GM19397 (cell line): ENCODE measurements around the gene POTEM.
"Not testable (repeated sequence)": the region's sequence is repeated elsewhere in the genome, so short reads cannot be mapped to it uniquely, and the experiment has no call there.

Source experiments
- ATAC-seq: cut with Tn5 transposase; IDR thresholded peaks from one replicate; pipeline ENCODE4 v1.9.1; 2021; ENCODE audit warnings: mild to moderate bottlenecking, moderate library complexity; ENCODE audit not compliant: unreplicated experiment

Gene POTEM

DNA sequence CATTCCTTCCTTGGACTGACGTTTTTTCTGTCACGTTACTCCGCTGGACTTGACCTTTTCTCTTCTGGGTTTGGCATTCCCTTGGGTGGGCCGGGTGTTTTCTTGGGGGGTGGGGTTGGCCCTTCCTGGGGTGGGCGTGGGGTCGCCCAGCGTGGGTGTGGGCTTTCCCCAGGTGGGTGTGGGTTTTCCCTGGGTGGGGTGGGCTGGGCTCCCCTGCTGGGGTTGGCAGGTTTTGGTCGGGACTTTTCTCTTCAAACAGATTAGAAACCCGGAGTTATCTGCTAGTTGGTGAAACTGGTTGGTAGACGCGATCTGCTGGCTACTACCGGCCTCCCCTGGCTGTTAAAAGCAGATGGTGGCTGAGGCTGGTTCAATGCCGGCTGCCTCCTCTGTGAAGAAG, at the start of gene POTEM:
POTEM (plus strand) TSS at position 301 of the 400 bp plus-strand sequence; CDS start at position 353, 52 bp downstream.
- not testable (repeated sequence) for ATAC-seq

DNA sequence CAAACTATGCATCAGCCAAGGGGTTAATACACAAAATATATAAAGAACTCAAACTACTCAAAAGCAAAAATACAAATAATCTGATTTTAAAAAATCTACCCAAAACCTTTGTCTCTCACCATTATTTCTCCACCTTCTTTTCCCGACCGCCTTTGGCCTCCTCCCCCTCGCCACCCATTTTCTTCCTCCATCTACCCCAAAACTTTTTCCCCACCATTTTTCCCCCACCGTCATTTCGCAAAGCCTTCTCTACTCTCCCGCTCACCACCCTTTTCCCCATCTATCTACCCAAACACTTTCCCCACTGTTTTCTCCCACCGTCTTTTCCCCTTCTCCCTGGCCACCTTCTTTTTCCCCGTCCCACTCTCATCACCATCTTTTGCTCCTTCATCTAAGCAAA, 48.9 kb upstream of the POTEM start:
- not testable (repeated sequence) for ATAC-seq

DNA sequence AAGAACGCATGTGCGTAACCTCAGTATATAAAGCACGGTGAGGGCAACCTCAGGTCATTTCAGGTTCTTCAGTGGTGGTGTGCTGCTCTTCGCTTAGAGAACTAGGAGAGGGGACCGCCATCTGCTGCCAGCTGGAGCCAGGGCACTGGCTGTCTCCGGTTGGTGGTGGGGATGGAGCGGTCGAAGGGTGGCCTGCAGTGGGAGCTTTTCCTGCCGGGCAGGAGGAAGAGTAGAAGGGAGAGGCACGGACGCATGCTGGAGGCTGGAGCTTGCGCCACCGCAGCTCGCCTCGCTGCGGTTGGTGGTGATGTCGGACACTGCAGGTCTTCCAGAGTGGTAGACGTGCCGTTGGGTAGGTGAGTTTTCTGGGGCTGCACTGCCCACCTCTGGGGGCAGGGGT, 47.2 kb upstream of the POTEM start:
- ATAC-seq = not testable (repeated sequence)

DNA sequence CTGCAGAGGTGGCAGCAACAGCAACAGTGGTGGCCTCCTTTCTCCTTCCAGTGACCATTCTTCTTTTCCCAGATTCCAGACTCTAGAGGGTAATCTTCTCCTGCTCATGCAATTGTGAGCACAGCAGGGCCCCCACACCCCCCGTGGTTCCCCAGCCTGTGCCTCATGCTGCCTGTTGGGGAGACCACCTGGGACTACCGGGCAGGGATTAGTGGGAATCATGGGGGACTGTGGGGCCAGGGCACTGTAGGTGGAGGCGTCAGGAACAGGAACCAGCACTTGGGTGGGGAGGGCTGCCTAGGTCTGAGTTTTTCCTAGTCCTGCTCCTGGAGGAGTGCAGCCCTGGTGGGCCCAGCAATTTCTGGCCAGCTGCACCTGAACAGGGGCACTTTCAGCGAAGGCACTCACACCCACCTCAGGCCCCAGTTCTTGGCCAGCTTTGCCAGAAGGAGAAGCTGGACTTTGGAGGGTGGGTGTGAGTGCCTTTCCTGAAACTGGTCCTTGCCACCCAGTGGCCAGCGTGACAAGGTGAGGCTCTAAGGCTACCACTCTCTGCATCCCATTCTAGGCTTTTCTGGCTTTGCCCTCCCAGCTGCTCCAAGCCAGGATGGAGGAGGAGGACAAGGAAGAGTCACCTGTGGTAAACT, 46.1 kb upstream of the POTEM start:
- not testable (repeated sequence) for ATAC-seq

DNA sequence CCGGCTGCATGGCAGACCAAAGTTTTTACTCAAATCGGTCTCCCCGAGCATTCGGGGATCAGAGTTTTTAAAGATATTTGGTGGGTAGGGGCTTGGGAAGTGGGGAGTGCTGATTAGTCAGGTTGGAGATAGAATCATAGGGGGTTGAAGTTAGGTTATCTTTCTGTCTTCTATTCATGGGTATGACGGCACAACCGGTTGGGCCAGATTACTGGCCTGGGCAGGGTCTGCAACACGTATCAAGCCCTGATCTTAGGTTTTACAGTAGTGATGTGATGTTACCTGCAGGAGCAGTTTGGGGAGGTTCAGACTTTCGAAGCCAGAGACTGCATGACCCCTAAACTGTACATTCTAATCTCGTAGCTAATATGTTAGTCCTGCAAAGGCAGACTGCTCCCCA, 30.4 kb upstream of the POTEM start:
- not testable (repeated sequence) for ATAC-seq

DNA sequence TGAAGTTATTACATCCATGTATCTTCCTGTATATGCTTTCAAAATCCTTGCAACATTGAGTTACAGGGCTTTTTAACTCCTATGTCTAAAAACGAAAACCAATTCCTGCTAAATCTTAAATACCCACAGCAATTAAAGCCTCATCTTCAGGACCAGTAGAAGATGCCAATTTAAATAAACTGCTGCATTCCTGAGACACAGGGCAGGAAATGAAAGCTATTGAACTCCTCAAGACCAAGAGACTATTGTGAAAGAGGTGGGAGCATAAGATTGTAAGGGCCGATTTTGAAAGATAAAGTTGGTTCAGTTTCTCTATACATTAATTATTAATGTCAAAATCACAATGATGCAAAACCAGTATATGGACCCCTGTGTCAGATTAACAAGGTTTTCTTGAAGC, 28.5 kb upstream of the POTEM start:
- ATAC-seq = not testable (repeated sequence)

DNA sequence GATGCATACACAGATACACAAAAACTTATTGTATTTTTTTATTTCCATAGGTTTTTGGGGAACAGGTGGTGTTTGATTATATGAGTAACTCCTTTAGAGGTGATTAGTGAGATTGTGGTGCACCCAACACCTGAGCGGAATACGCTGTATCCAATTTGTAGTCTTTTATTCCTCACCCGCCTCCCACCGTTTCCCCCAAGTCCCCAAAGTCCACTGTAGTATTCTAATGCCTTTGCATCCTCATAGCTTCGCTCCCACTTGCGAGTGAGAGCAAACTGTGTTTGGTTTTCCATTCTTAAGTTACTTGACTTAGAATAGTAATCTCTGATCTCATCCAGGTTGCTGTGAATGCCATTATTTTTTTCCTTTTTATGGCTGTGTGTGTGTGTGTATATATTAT, 17.3 kb upstream of the POTEM start:
- not testable (repeated sequence) for ATAC-seq

DNA sequence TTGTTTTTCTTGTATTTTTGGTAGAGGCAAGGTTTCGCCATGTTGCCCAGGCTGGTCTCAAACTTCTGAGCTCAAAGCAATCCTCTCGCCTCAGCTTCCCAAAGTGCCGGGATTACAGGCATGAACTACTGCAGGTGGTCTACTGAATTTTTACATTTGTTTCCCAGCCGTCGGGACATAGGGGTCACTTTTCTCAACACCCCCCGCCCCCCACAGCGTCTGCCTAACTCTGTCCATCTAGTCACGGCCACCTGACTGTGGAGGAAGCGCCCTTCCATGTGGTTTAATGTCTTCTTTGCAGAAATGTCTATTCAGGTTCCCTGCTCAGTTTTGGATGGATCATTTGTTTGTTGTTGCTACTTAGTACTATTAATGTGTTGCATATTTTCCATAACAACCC, 14.1 kb upstream of the POTEM start:
- ATAC-seq = not testable (repeated sequence)

DNA sequence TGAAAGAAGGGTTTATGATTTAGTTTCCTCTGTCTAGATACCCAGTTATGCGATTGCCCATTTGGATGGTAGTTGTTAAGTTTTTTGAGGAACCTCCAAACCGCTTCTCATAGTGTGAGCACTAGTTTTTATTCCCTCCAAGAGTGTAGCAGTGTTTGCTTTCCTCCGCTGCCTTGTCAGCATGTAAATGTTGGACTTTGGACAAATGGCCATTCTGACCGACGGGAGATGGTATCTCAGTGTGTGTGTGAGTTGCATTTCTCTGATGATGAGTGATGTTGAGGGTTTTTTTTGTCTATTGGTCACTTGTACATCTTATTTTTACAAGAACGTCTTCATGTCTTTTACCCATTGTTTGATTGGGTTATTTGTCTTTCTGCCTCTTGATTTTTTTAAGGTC, 11.4 kb upstream of the POTEM start:
- ATAC-seq = not testable (repeated sequence)

DNA sequence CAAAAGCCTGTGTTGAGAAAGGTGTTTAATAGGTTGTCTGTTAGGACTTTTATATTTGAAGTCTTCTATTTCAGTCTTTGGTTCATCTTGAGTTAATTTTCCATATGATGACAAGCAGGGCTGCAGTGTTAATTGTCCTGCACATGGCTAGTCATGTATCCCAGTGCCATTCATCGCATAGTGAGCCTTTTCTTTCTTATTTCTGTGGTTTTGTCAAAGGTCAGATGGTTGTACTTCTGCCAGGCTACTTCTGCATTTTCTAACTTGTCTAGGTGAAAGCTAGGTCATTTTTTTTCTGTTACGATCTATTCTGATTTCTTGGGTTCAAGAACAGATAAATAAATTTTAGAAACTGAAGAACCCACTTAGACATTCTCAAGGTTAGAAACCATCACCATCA, 5.7 kb upstream of the POTEM start:
- not testable (repeated sequence) for ATAC-seq

DNA sequence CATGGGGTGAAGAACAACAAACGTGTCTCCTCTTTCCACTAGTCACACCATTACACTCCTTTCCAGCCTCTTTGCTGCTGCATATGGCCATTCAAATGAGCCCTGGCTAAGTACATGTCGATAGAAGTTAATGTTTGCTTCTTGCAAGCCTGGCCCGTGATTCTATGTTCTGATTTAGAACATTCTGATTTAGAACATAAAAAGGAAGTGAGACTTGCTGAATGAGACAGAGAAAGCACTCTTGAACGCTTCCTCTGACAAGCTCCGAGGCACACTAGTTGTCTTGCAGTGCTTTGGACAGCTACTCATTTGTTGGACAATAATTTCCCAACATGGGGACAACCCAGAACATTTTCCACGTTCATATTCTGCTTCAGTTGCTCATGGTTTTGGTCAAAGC, 5.1 kb upstream of the POTEM start:
- ATAC-seq = peak; percentile 77

DNA sequence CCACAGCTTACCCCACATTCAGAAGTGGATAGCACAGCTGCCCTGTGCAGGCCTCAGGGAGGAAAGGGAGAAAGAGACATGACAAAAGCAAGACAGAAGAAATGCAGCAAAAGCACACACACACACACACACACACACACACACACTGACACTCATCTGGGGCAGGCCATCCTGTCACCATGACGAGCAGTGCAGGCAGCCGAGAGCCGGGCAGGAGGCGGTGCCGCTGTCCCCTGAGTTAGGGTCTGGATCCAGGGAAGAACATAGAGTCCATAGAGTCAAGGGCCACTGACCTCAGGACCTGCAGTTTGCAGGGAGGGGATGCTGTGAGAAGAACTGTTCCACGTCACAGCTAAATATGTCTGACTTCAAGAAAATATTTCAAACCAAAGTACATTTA, 4.0 kb upstream of the POTEM start:
- not testable (repeated sequence) for ATAC-seq

DNA sequence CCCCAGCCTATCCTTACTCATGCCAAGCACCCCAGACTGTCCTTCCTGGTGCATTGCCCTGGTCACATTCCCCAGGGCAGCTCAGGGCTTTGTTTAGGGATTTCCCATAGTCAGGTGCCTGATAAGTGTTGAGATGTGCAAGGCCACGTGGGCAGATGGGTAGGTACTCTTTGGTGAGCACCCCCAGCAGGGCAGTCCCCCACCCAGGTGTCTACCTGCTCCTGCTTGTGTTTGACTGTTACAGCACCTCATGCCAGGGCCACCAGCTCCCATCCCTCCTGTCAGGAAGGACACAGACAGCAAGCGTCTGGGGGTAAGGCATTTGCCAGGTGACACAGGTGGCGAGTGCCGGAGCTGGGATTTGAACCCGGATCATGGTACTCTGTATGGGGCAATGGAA, 2.4 kb upstream of the POTEM start:
- not testable (repeated sequence) for ATAC-seq

DNA sequence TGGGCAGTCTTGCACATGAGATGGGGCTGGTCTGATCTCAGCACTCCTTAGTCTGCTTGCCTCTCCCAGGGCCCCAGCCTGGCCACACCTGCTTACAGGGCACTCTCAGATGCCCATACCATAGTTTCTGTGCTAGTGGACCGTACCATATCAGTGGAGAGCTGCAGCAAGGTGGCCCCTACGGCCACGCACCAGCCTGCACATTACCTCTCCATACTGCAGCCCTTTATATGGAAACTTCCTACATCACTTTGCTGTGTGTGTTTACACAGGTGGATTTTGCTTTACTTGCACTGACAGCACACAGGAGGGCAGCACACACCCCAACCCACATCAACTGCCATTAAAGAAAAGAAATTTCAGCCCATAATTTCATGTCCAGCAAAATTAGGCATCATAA, 35.3 kb downstream of the POTEM start:
- not testable (repeated sequence) for ATAC-seq

DNA sequence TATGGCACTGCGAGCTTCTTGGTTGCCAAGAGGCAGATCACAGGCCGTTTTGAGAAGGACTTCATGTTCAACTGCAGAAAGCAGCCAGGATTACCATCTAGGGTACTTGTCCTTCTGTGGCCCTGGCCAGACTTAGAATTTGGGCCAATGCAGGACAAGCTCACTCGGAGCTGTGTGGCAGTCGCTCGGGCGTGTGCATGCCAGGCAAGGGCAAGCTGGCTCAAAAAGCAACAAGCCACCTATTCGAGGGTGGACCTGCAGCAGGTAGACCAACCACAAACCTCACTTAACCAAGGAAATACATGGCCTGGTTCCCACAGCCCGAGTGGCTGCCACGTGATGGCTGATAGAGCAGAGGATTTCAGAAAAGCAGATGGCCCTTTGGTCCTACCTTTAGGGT, 39.3 kb downstream of the POTEM start:
- ATAC-seq = not testable (repeated sequence)

DNA sequence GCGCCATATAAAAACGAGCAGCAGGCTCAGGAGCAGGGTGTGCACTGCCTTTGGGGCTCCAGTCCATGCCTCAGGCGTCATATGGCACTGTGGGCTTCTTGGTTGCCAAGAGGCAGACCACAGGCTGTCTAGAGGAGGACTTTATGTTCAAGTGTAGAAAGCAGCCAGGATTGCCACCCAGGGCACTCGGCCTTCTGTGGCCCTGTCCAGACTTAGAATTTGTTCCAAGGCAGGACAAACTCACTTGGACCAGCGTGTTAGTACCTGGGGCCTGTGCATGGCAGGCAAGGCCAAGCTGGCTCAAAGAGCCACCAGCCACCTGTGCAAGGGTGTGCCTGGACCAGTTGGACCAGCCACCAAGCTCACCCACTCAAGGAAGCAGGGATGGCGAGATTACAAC, 40.4 kb downstream of the POTEM start:
- ATAC-seq = not testable (repeated sequence)

DNA sequence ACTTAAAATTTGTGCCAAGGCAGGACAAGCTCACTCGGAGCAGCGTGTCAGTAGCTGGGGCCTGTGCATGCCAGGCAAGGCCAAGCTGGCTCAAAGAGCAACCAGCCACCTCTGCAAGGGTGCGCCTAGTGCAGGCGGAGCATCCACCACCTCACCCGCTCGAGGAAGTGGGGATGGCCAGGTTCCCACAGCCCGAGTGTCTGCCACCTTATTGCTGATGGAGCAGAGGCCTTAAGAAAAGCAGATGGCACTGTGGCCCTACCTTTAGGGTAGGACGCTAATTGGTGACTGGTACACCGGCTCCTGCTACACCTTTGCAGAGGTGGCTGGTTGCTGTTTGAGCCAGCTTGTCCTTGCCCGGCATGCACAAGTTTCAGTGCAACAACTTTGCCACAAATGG, 43.8 kb downstream of the POTEM start:
- not testable (repeated sequence) for ATAC-seq

DNA sequence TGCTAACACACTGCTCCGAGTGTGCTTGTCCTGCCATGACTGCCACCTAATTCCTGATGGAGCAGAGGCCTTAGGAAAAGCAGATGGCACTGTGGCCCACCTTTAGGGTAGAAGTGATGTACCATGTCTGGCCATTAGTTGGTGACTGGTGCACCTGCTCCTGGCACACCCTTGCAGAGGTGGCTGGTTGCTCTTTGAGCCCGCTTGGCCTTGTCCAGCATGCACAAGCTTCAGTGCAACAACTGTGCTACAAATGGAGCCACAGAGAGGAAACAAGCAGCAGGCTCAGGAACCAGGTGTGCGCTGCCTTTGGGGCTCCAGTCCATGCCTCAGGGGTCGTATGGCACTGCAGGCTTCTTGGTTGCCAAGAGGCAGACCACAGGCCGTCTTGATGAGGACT, 44.5 kb downstream of the POTEM start:
- ATAC-seq = not testable (repeated sequence)

DNA sequence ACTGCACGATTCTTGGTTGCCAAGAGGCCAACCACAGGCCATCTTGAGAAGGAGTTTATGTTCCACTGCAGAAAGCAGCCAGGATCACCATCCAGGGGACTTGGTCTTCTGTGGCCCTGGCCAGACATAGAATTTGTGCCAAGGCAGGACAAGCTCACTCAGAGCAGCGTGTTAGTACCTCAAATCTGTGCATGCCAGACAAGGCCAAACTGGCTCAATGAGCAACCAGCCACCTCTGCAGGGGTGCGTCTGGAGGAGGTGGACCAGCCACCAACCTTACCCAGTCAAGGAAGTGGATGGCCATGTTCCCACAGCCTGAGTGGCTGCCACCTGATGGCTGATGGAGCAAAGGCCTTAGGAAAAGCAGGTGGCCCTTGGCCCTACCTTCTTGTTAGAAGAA, 48.0 kb downstream of the POTEM start:
- ATAC-seq = not testable (repeated sequence)

DNA sequence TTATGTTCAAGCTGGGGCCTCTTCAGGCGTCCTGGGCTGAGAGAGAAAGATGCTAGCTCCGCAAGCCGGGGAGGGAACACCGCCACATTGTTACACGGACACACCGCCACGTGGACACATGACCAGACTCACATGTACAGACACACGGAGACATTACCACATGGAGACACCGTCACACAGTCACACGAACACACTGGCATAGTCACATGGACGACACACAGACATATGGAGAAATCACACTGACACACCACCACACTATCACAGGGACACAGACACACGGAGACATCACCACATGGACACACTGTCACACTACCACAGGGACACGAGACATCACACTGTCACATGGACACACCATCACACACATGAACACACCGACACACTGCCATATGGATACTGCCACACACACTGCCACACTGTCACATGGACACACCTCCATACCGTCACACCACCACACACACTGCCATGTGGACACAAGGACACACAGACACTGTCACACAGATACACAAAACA, 57.9 kb downstream of the POTEM start:
- not testable (repeated sequence) for ATAC-seq

DNA sequence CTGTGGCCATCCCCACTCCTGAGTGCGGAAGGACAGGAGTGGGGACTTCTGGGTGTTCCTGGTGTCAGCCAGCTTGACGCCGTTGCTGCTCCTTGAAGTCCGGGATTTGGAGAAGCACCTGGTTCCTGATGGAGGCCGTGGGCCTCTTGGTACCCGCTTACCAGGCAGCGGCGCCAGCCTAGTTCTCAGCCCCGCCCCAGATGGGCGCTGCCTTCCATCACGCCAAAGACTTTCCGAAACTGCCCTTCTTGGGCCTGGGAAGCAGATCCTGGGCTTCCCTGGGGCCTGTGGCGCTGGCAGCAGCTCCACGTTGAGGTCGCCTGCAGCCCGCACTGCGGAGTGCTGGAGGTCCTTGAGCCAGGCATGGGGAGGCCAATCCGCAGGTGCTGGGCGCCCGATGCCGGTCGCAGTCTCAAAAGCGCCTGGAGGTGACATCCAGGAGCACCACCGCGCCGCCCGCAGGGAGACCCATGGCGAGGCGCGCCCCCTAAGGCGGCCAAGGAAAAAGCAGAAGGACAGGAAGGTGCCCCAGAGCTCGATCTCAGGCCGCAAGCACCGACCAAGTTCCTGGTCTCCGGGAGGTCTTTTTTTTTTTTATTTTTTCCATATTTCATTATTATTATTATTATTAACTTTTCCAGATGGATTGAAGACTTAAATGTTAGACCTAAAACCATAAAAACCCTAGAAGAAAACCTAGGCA, 59.6 kb downstream of the POTEM start:
- not testable (repeated sequence) for ATAC-seq

DNA sequence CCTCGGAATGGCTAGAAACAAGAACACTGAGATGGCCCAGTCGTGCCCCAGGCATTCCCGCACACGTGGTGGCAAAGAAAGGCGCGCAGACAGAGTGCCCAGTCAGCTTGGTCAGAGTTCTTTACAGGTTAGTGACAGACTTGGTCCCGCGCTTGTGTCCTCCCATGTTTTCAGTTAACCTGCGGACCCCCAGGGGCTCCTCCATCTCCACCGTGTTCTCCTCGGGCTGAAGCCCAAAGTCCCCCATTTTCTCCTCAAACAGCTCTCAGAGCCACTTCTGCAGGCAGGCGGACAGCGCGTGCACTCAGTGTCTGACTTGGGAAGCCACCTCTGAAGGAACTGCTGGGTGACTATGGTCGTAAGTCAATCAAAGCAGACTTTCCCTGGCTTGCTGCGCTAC, 60.7 kb downstream of the POTEM start:
- ATAC-seq = not testable (repeated sequence)
